Measurements from ENCODE around the gene SH3D19.

SH3D19 gene

GRCh38 chr4:151184523-151185458 lies 140.6 kb downstream of the SH3D19 start:
- DNase-seq = no peak

DNA sequence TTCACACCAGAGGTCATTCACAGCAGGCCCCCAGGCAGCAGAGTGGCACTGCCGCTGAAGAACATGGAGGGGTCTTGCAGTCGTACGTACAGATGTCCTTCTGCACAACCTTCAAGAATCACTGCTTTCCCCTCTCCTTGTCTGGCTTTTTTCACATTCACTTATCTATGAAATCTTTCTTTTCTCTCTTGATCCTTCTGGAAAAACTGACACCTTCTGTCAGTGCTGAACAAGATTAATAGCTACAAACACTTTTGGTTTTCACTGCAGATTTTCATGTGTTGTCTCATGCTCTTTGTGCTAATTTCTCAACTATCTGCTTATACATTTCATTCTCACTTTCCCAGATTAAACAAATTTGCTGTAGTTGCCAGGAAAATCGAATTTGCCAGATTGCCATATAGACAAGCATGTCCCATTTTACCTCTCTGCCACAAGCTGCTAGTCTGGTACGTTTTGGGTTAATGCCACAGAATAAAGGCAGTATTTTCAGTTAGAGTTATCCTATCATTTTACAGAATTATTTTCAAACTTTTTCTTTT lies 142.9 kb downstream of the SH3D19 start:
- DNase-seq = no peak

GRCh38 chr4:151176685-151177084 lies 148.7 kb downstream of the SH3D19 start:
- DNase-seq = no peak

DNA sequence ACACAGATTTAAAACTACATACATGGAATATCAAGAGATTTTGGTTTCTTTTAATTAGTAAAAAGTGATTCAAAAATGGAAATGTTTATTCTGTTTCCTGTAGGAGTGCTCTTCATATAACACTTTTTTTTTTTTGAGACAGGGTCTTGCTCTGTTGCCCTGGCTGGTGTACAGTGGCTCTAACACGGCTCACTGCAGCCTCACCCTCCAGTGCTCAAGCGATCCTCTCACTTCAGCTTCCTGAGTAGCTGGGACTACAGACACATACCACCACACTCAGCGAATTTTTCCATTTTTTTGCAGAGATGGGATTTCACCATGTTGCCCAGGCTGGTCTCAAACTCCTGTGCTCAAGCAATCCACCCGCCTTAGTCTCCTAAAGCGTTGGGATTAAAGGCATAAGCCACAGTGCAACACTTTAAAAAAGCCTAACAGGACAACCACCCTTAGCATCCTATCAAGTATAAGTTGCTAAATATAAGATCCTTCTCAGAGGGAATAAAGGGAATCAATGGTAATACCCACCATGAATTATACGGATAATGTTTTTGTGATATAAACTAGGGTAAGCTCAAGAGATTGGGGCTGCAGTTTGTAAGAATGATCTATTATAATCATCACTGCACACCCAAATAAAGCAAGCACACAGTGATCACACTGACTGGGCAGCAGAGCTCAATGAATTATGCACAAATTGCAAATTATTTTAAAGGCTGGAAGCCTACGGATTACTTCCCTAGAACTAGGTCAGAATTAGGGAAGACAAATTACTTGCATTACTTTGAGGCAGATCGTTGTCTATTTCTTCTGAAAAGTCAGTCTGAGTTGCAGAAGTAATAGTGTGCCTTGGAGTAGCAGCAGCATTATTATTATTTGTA lies 149.4 kb downstream of the SH3D19 start:
- DNase-seq = no peak

- DNase-seq = no peak
Measured at GRCh38 chr4:151175233-151175632, 150.2 kb downstream of the SH3D19 start.

- DNase-seq = no peak
Measured at GRCh38 chr4:151174784-151175183, 150.6 kb downstream of the SH3D19 start.

DNA sequence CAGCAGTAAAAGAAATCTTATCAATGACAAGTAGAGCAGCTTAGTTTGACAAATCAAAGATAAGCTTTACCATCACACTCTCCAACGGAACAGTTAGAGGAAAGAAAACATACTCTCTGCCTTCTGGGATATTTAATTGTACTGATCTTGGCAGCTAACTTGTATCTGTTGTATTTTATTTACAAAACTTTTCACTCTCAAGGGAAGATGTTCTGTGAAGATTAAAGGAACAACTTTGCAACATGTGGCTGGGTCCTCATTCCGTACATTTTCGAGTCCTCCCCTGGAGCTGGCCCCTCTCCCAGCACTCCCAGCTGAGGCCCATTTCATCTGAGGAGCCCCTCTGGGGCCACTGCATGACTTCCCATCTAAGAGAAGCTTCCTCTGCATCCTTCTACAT lies 151.5 kb downstream of the SH3D19 start:
- no peak for DNase-seq

DNA sequence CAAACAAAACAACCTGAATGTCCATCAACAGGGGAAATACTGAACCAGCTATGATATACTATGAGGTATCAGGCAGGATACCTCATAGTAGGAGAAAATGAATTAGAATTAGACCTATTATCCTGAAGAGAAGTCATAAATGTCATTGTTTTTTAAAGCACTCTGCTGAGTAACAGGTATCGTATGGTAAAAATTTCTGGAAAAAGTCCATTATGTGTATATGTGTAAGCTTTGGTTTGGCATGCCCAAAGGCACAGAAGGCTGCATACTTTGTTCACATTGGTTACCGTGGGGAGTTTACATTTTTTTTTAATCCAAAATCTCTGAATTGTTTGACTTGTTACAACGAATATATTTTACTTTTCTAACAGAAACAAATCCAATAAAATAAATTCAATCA lies 155.5 kb downstream of the SH3D19 start:
- no peak for DNase-seq

- no peak for DNase-seq
Measured at GRCh38 chr4:151169223-151169622, 156.2 kb downstream of the SH3D19 start.

DNA sequence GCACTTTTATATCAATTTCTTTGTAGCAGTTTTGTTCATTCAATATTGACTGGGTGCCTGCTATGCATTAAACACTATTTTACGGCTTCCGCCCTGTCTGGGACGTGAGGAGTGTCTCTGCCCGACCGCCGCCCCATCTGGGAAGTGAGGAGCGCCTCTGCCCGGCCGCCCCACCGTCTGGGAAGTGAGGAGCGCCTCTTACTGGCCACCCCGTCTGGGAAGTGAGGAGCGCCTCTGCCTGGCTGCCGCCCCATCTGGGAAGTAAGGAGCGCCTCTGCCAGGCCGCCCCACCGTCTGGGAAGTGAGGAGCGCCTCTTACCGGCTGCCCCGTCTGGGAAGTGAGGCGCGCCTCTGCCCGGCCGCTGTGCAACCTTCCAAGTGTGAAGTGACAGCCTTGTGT lies 157.8 kb downstream of the SH3D19 start:
- no peak for DNase-seq

DNA sequence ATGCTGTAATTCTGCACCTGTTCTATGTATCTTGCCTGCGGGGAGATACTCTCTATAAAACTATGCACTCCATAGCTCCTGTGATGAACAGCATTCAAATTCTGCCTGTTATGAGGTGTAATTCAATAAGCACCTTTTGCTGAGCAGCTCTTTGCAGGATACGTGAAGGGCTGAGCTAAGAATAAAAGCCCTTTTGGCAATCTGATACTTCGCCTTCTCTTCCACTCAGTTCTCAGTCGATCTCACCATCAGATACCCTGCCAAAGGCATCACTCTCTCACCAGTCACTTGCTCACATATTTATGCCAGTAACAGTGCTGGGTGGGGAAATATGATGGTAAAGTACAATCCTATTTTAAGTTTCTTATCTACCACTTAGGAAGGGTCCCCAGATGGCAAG lies 158.8 kb downstream of the SH3D19 start:
- DNase-seq = no peak

DNA sequence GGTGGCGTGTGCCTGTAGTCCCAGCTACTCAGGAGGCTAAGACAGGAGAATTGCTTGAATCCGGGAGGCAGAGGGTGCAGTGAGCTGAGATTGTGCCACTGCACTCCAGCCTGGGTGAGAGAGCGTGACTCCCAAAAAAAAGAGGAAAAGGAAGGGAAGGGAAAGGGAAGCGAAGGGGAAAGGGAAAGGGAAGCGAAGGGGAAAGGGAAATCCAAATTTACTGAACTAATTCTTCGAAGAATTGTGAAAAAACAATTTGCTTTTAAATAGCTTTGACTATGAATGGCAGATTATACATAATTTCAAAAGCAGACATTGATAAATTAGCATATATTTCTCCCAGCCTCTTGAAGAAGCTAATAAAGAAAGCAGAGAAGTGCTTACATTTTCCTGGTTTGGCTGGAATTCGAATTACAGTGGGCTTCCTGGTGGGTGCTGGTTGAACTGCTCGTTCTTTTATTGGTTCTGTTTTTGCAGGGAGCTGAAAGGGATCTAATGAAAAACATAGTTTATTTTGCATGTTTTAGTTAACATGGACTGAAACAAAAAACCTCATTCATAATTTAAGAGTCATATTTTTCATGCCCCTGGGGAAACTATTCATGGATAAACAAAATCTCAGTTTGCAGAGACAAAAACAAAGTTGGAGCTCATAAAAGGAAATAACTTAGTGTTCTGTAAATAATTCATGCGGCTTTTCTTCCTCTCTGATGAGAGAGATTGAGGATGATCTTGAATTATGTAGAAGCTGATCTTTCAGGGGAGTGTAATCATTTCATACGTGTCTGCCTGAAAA lies 160.0 kb downstream of the SH3D19 start:
- DNase-seq = no peak

GRCh38 chr4:151163855-151164254 lies 161.6 kb downstream of the SH3D19 start:
- no peak for DNase-seq

DNA sequence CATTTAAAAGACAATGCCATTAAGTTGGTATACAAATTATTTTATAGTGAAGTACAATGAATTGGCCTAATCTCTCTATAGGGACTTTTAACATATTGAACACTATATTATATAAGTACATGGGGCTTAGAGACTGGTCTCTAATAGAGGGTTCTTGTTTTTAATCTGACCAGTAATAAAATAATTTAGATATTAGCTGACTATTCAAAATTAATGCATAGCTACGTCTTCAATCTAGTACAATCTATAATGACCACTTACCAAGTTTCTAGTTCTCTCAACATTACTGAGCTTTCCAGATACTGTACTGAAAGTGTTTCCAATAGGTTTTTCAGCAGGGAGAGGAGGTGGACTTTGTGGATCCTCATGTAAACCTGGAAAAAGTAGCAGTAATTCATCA lies 166.4 kb downstream of the SH3D19 start:
- DNase-seq = no peak

GRCh38 chr4:151157543-151157942 lies 167.9 kb downstream of the SH3D19 start:
- no peak for DNase-seq

GRCh38 chr4:151153585-151153984 lies 171.8 kb downstream of the SH3D19 start:
- no peak for DNase-seq

- no peak for DNase-seq
Measured at GRCh38 chr4:151152028-151152427, 173.4 kb downstream of the SH3D19 start.

GRCh38 chr4:151150821-151151580 lies 174.4 kb downstream of the SH3D19 start:
- no peak for DNase-seq

- DNase-seq = no peak
Measured at GRCh38 chr4:151148261-151148660, 177.1 kb downstream of the SH3D19 start.

DNA sequence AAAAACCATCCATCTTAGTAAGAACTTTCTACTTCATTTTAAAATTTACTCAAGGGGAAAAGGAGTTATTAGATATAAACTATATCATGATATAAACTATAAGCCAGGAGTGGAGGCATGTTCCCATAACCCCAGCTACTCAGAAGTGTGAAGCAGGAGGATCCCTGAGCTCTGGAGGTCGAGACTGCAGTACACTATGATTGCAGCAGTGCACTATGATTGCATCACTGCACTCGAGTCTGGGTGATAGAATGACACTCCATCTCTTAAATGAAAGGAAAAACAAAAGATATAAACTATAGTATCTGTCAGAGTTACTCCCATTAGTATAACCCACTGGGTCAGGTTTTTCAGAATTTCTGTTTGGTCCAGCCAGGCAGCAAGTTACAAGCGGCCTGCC lies 178.4 kb downstream of the SH3D19 start:
- no peak for DNase-seq

- no peak for DNase-seq
Measured at GRCh38 chr4:151144329-151145072, 180.9 kb downstream of the SH3D19 start.

All from activated CD4-positive, alpha-beta T cell treated with anti-CD3 and anti-CD28 coated beads, Interleukin-2, amount 50 U/mL, for 48 hours (primary cell).